ENCODE measurements around the gene RARG.

The RARG gene

DNA sequence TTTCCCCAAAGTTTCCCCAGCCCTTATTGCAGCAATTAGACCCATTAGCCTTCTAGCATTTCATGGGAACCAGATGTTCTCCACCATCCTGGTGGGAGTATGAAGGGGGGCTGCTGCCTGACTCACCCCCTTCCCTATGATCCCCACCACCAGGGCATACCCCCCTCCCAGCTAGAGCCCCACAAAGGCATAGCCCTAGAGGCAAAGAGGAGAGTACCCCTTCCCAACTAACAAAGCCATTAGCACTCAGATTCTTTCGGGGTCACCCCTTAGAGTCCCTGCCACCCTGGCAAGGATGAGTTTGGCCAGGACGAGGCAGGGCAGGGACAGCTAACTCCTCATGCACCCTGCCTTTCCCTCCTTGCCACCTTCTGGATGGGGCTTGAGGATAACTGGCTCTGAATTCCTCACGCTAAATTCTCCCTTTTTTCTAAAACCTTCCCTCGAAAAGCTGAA is 9.2 kb downstream of the RARG start (continued):
- TF ChIP-seq OSR2 (tag by site-specific recombination; IDR thresholded peaks at IDR 0.05), result no peak
- TF ChIP-seq ZNF488 (tag by site-specific recombination; IDR thresholded peaks at IDR 0.05), result no peak
- TF ChIP-seq, protein P1, sequence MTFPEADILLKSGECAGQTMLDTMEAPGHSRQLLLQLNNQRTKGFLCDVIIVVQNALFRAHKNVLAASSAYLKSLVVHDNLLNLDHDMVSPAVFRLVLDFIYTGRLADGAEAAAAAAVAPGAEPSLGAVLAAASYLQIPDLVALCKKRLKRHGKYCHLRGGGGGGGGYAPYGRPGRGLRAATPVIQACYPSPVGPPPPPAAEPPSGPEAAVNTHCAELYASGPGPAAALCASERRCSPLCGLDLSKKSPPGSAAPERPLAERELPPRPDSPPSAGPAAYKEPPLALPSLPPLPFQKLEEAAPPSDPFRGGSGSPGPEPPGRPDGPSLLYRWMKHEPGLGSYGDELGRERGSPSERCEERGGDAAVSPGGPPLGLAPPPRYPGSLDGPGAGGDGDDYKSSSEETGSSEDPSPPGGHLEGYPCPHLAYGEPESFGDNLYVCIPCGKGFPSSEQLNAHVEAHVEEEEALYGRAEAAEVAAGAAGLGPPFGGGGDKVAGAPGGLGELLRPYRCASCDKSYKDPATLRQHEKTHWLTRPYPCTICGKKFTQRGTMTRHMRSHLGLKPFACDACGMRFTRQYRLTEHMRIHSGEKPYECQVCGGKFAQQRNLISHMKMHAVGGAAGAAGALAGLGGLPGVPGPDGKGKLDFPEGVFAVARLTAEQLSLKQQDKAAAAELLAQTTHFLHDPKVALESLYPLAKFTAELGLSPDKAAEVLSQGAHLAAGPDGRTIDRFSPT (tag by site-specific recombination; IDR thresholded peaks at IDR 0.05), result 0 out of 2 replicates have a peak, but pooled peaks have one; percentile 2

DNA sequence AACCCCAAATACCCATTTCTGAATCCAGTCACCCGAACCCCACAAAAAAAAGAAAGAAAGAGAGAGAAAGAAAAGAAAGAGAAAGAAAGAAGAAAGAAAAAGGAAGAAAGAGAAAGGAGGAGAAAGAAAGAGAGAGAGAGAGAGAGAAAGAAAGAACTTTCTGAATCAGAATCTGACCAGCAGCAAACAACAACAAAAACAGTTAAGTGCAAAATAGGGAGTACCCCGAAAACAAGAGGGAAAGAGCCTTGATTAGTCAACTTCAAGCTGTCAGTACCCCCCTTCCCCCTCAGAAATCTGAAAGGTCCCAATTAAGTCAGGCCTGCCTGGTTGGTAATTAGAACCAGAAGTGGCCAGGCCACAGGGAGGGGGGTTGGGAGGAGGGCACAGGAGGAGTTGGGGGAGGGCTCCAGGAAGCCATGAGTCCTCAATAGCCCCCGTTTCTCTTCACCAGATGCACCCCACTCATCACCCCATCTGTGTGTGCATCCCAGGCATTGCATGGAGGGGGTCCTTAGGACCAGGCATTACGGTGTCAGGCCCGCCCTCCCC is 9.8 kb downstream of the RARG start:
- POLR2A ChIA-PET, result interaction anchor here (0.5 kb wide), 1 partner anchor 113 kb away, joined by 4 read pairs; no protein-coding TSS in a partner anchor
- H3K4me3 ChIP-seq (ENCODE audit: low read depth, low read length), result no peak overlapping the region
- no peak overlapping the region for H3K27ac ChIP-seq (ENCODE audit: extremely low read depth, low read depth, low read length)
- peak; percentile 4; the same call in 1 of the 2 replicates for TF ChIP-seq ZNF596 (tag by site-specific recombination; IDR thresholded peaks at IDR 0.05)
- no peak for TF ChIP-seq ZNF248 (tag by site-specific recombination; IDR thresholded peaks at IDR 0.05)
- no peak for TF ChIP-seq ZNF24 (tag by site-specific recombination; IDR thresholded peaks at IDR 0.05)
- no peak for TF ChIP-seq ZNF549 (tag by site-specific recombination; IDR thresholded peaks at IDR 0.05)
- no peak for TF ChIP-seq ZNF514 (tag by site-specific recombination; IDR thresholded peaks at IDR 0.05)
- TF ChIP-seq ZNF280D (tag by site-specific recombination; IDR thresholded peaks at IDR 0.05), result no peak
- no peak for TF ChIP-seq ZNF837 (tag by site-specific recombination; IDR thresholded peaks at IDR 0.05)
- TF ChIP-seq KLF7 (tag by site-specific recombination; IDR thresholded peaks at IDR 0.05; ENCODE audit: borderline replicate concordance), result no peak
- TF ChIP-seq ZNF37A (tag by site-specific recombination; IDR thresholded peaks at IDR 0.05), result no peak
- no peak for TF ChIP-seq ZNF112 (tag by site-specific recombination; IDR thresholded peaks at IDR 0.05)
- TF ChIP-seq ZNF621 (tag by site-specific recombination; IDR thresholded peaks at IDR 0.05), result no peak
- TF ChIP-seq ZNF701 (tag by site-specific recombination; IDR thresholded peaks at IDR 0.05), result no peak
- no peak for TF ChIP-seq ZNF626 (tag by site-specific recombination; IDR thresholded peaks at IDR 0.05)
- TF ChIP-seq ZNF645 (tag by site-specific recombination; IDR thresholded peaks at IDR 0.05), result no peak
- TF ChIP-seq ZNF580 (tag by site-specific recombination; IDR thresholded peaks at IDR 0.05), result no peak
- TF ChIP-seq, protein P2, sequence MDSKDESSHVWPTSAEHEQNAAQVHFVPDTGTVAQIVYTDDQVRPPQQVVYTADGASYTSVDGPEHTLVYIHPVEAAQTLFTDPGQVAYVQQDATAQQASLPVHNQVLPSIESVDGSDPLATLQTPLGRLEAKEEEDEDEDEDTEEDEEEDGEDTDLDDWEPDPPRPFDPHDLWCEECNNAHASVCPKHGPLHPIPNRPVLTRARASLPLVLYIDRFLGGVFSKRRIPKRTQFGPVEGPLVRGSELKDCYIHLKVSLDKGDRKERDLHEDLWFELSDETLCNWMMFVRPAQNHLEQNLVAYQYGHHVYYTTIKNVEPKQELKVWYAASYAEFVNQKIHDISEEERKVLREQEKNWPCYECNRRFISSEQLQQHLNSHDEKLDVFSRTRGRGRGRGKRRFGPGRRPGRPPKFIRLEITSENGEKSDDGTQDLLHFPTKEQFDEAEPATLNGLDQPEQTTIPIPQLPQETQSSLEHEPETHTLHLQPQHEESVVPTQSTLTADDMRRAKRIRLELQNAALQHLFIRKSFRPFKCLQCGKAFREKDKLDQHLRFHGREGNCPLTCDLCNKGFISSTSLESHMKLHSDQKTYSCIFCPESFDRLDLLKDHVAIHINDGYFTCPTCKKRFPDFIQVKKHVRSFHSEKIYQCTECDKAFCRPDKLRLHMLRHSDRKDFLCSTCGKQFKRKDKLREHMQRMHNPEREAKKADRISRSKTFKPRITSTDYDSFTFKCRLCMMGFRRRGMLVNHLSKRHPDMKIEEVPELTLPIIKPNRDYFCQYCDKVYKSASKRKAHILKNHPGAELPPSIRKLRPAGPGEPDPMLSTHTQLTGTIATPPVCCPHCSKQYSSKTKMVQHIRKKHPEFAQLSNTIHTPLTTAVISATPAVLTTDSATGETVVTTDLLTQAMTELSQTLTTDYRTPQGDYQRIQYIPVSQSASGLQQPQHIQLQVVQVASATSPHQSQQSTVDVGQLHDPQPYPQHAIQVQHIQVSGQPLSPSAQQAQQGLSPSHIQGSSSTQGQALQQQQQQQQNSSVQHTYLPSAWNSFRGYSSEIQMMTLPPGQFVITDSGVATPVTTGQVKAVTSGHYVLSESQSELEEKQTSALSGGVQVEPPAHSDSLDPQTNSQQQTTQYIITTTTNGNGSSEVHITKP (tag by site-specific recombination; IDR thresholded peaks at IDR 0.05), result peak; percentile 95
- TF ChIP-seq ZNF341 (tag by site-specific recombination; IDR thresholded peaks at IDR 0.05; ENCODE audit: low read depth), result no peak
- TF ChIP-seq OSR2 (tag by site-specific recombination; IDR thresholded peaks at IDR 0.05), result no peak
- TF ChIP-seq ZNF335 (tag by site-specific recombination; conservative IDR thresholded peaks at IDR 0.05), result peak; percentile 56
- peak; percentile 59 for TF ChIP-seq ZBTB17 (tag by site-specific recombination; IDR thresholded peaks at IDR 0.05)
- TF ChIP-seq ZNF843 (tag by site-specific recombination; IDR thresholded peaks at IDR 0.05), result no peak
- no peak for TF ChIP-seq ZNF114 (tag by site-specific recombination; IDR thresholded peaks at IDR 0.05)
- TF ChIP-seq ZNF791 (tag by site-specific recombination; IDR thresholded peaks at IDR 0.05), result no peak
- TF ChIP-seq ZIC2 (tag by site-specific recombination; IDR thresholded peaks at IDR 0.05), result no peak

More for the DNA sequence above, 9.8 kb downstream of the RARG start:
- H3K4me1 ChIP-seq (ENCODE audit: control insufficient read depth, insufficient read depth, low read length), result peaks cover 4% of the 10 kb centered on the region
- CTCF ChIA-PET, result no interaction called here
- H3K36me3 ChIP-seq (ENCODE audit: control insufficient read depth in 2 of 2, insufficient read depth in 1 of 2, low read length in 2 of 2), result no peaks in the 10 kb centered on the region
- H3K9me3 ChIP-seq (ENCODE audit: control insufficient read depth, insufficient read depth, low read depth, low read length), result no peaks in the 10 kb centered on the region

Measured in HEK293 (cell line).